Measurements from ENCODE around the gene CTNNA3.

Gene CTNNA3

GRCh38 chr10:67518756-67519155 lies 177.2 kb downstream of the CTNNA3 start:
- Histone ChIP-seq H3K4me1 (ENCODE audit: control insufficient read depth, insufficient read depth, low read length, poor library complexity, severe bottlenecking) (no peaks in the 10 kb centered on the region), H3K9me3 (ENCODE audit: control insufficient read depth, low read length) (no peaks in the 10 kb centered on the region), H3K4me3 (ENCODE audit: extremely low read depth, insufficient read depth, low read length, poor library complexity, severe bottlenecking) (no peak overlapping the region), H3K36me3 (ENCODE audit: control insufficient read depth, insufficient read depth, low read length) (no peaks in the 10 kb centered on the region), H3K27ac (ENCODE audit: low read depth, low read length, severe bottlenecking) (no peak overlapping the region)
- WGBS, 2 experiments (ENCODE audit: insufficient coverage in 2 of 2), result 86 to 93% methylated on average over 2 to 4 of the region's 4 CpGs

- Histone ChIP-seq H3K4me3 (ENCODE audit: extremely low read depth, insufficient read depth, low read length, poor library complexity, severe bottlenecking) (no peak overlapping the region), H3K36me3 (ENCODE audit: control insufficient read depth, insufficient read depth, low read length) (no peaks in the 10 kb centered on the region), H3K27ac (ENCODE audit: low read depth, low read length, severe bottlenecking) (no peak overlapping the region), H3K9me3 (ENCODE audit: control insufficient read depth, low read length) (no peaks in the 10 kb centered on the region), H3K4me1 (ENCODE audit: control insufficient read depth, insufficient read depth, low read length, poor library complexity, severe bottlenecking) (no peaks in the 10 kb centered on the region)
- WGBS, 2 experiments (ENCODE audit: insufficient coverage in 2 of 2), result 72 to 100% methylated on average over 2 of the region's 4 CpGs
Measured at GRCh38 chr10:67518043-67518442, 178.0 kb downstream of the CTNNA3 start.

GRCh38 chr10:67506757-67507091 lies 189.3 kb downstream of the CTNNA3 start:
- no peak overlapping the region for H3K27ac ChIP-seq (ENCODE audit: low read depth, low read length, severe bottlenecking)
- H3K4me1 ChIP-seq (ENCODE audit: control insufficient read depth, insufficient read depth, low read length, poor library complexity, severe bottlenecking), result no peaks in the 10 kb centered on the region
- no peak overlapping the region for H3K4me3 ChIP-seq (ENCODE audit: extremely low read depth, insufficient read depth, low read length, poor library complexity, severe bottlenecking)
- H3K9me3 ChIP-seq (ENCODE audit: control insufficient read depth, low read length), result no peaks in the 10 kb centered on the region
- H3K36me3 ChIP-seq (ENCODE audit: control insufficient read depth, insufficient read depth, low read length), result no peaks in the 10 kb centered on the region

- Histone ChIP-seq H3K36me3 (ENCODE audit: control insufficient read depth, insufficient read depth, low read length) (no peaks in the 10 kb centered on the region), H3K9me3 (ENCODE audit: control insufficient read depth, low read length) (no peaks in the 10 kb centered on the region), H3K4me3 (ENCODE audit: extremely low read depth, insufficient read depth, low read length, poor library complexity, severe bottlenecking) (no peak overlapping the region), H3K27ac (ENCODE audit: low read depth, low read length, severe bottlenecking) (no peak overlapping the region), H3K4me1 (ENCODE audit: control insufficient read depth, insufficient read depth, low read length, poor library complexity, severe bottlenecking) (no peaks in the 10 kb centered on the region)
- WGBS, 2 experiments (ENCODE audit: insufficient coverage in 2 of 2), result 80% methylated on average over 1 of the region's 2 CpGs; no CpG with 5 or more reads in 1 of the 2 experiments
Measured at GRCh38 chr10:67506083-67506756, 189.8 kb downstream of the CTNNA3 start.

GRCh38 chr10:67492317-67493019 lies 203.5 kb downstream of the CTNNA3 start:
- Histone ChIP-seq H3K4me1 (ENCODE audit: control insufficient read depth, insufficient read depth, low read length, poor library complexity, severe bottlenecking) (no peaks in the 10 kb centered on the region), H3K36me3 (ENCODE audit: control insufficient read depth, insufficient read depth, low read length) (no peaks in the 10 kb centered on the region), H3K27ac (ENCODE audit: low read depth, low read length, severe bottlenecking) (no peak overlapping the region), H3K9me3 (ENCODE audit: control insufficient read depth, low read length) (no peaks in the 10 kb centered on the region), H3K4me3 (ENCODE audit: extremely low read depth, insufficient read depth, low read length, poor library complexity, severe bottlenecking) (no peak overlapping the region)
- WGBS, 2 experiments (ENCODE audit: insufficient coverage in 2 of 2), result 67 to 86% methylated on average over 1 of the region's 2 CpGs

- no peaks in the 10 kb centered on the region for H3K36me3 ChIP-seq (ENCODE audit: control insufficient read depth, insufficient read depth, low read length)
- H3K9me3 ChIP-seq (ENCODE audit: control insufficient read depth, low read length), result no peaks in the 10 kb centered on the region
- no peak overlapping the region for H3K27ac ChIP-seq (ENCODE audit: low read depth, low read length, severe bottlenecking)
- H3K4me3 ChIP-seq (ENCODE audit: extremely low read depth, insufficient read depth, low read length, poor library complexity, severe bottlenecking), result no peak overlapping the region
- no peaks in the 10 kb centered on the region for H3K4me1 ChIP-seq (ENCODE audit: control insufficient read depth, insufficient read depth, low read length, poor library complexity, severe bottlenecking)
- WGBS, 2 experiments (ENCODE audit: insufficient coverage in 2 of 2), result 96 to 98% methylated on average over 5 of the region's 6 CpGs
Measured at GRCh38 chr10:67487906-67488619, 207.9 kb downstream of the CTNNA3 start.

GRCh38 chr10:67487199-67487598 lies 208.8 kb downstream of the CTNNA3 start:
- no CpG with 5 or more reads among the region's 3 CpGs for WGBS, 2 experiments (ENCODE audit: insufficient coverage in 2 of 2)

GRCh38 chr10:67477868-67478267 lies 218.1 kb downstream of the CTNNA3 start:
- H3K27ac ChIP-seq (ENCODE audit: low read depth, low read length, severe bottlenecking), result no peak overlapping the region
- H3K36me3 ChIP-seq (ENCODE audit: control insufficient read depth, insufficient read depth, low read length), result no peaks in the 10 kb centered on the region
- WGBS, 2 experiments (ENCODE audit: insufficient coverage in 2 of 2), result no CpG with 5 or more reads among the region's 1 CpG
- no peak overlapping the region for H3K4me3 ChIP-seq (ENCODE audit: extremely low read depth, insufficient read depth, low read length, poor library complexity, severe bottlenecking)
- H3K4me1 ChIP-seq (ENCODE audit: control insufficient read depth, insufficient read depth, low read length, poor library complexity, severe bottlenecking), result no peaks in the 10 kb centered on the region
- H3K9me3 ChIP-seq (ENCODE audit: control insufficient read depth, low read length), result peaks cover 6% of the 10 kb centered on the region

More at GRCh38 chr10:67487199-67487598, 208.8 kb downstream of the CTNNA3 start:
- no peaks in the 10 kb centered on the region for H3K9me3 ChIP-seq (ENCODE audit: control insufficient read depth, low read length)
- H3K4me1 ChIP-seq (ENCODE audit: control insufficient read depth, insufficient read depth, low read length, poor library complexity, severe bottlenecking), result no peaks in the 10 kb centered on the region
- no peak overlapping the region for H3K27ac ChIP-seq (ENCODE audit: low read depth, low read length, severe bottlenecking)
- H3K4me3 ChIP-seq (ENCODE audit: extremely low read depth, insufficient read depth, low read length, poor library complexity, severe bottlenecking), result no peak overlapping the region
- no peaks in the 10 kb centered on the region for H3K36me3 ChIP-seq (ENCODE audit: control insufficient read depth, insufficient read depth, low read length)

GRCh38 chr10:67476201-67476600 lies 219.8 kb downstream of the CTNNA3 start:
- no peaks in the 10 kb centered on the region for H3K4me1 ChIP-seq (ENCODE audit: control insufficient read depth, insufficient read depth, low read length, poor library complexity, severe bottlenecking)
- no peak overlapping the region for H3K27ac ChIP-seq (ENCODE audit: low read depth, low read length, severe bottlenecking)
- WGBS, 2 experiments (ENCODE audit: insufficient coverage in 2 of 2), result 80 to 93% methylated on average over 4 of the region's 4 CpGs
- H3K4me3 ChIP-seq (ENCODE audit: extremely low read depth, insufficient read depth, low read length, poor library complexity, severe bottlenecking), result no peak overlapping the region
- peaks cover 6% of the 10 kb centered on the region for H3K9me3 ChIP-seq (ENCODE audit: control insufficient read depth, low read length)
- H3K36me3 ChIP-seq (ENCODE audit: control insufficient read depth, insufficient read depth, low read length), result no peaks in the 10 kb centered on the region

GRCh38 chr10:67473850-67474633 lies 222.0 kb downstream of the CTNNA3 start:
- H3K9me3 ChIP-seq (ENCODE audit: control insufficient read depth, low read length), result no peaks in the 10 kb centered on the region
- no peak overlapping the region for H3K4me3 ChIP-seq (ENCODE audit: extremely low read depth, insufficient read depth, low read length, poor library complexity, severe bottlenecking)
- H3K27ac ChIP-seq (ENCODE audit: low read depth, low read length, severe bottlenecking), result no peak overlapping the region
- H3K36me3 ChIP-seq (ENCODE audit: control insufficient read depth, insufficient read depth, low read length), result no peaks in the 10 kb centered on the region
- H3K4me1 ChIP-seq (ENCODE audit: control insufficient read depth, insufficient read depth, low read length, poor library complexity, severe bottlenecking), result no peaks in the 10 kb centered on the region
- WGBS, 2 experiments (ENCODE audit: insufficient coverage in 2 of 2), result 100% methylated on average over 2 of the region's 3 CpGs; no CpG with 5 or more reads in 1 of the 2 experiments

All from mesodermal cell (in vitro differentiated cells).